Stimulated activated CD4-positive, alpha-beta T cell treated with anti-CD3 and anti-CD28 coated beads, TNF-alpha, amount 100 ng/mL, for 48 hours (primary cell): ENCODE measurements around the gene HPGDS.
A peak's percentile ranks its signal among the peaks of the same experiment; 100 is the strongest.
"Not testable (repeated sequence)": the region's sequence is repeated elsewhere in the genome, so short reads cannot be mapped to it uniquely, and the experiment has no call there.

Experiments
- DNase-seq, 3 donors: peaks; one replicate each; pipeline ENCODE4 v3.0.0-alpha.2; 2020; ENCODE audit warnings: low read depth in 3 of 3

Gene HPGDS

GRCh38 chr4:94342694-94343093 lies at the start of gene HPGDS:
Gene HPGDS, minus strand, starts transcription at chr4:94342836. Its CDS starts 8,207 bp downstream, at chr4:94334629.
- no peak for DNase-seq

DNA sequence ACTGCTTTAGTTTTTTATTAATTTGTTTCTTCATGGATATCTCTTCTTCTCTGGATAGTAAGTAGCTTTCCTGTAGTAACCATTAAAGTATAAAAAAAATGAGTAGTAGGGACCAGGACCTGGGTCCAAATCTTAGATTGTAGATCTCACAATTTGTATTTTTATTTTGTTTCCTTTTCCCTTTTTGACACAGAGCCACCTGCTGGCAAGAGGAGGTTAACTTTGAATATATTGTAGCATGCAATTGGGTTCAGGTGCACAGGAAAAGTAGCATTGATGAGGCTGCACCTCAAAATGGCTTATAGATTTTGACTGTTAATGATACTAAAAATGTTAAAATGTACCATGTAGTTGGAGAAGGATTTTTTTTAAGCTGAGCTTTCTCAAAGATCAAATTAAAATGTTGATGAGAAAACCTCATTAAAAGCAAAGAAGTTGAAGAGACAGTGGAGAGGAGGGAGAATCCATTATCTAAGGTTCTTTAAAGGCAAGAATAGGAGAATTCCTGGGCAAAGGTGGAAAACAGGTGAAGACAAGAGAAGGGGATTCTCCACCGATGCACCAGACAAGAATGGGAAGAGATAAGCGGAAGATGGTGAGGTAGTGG lies 48.3 kb upstream of the HPGDS start:
- DNase-seq = peak in 1 of 3 donors; percentile 6

DNA sequence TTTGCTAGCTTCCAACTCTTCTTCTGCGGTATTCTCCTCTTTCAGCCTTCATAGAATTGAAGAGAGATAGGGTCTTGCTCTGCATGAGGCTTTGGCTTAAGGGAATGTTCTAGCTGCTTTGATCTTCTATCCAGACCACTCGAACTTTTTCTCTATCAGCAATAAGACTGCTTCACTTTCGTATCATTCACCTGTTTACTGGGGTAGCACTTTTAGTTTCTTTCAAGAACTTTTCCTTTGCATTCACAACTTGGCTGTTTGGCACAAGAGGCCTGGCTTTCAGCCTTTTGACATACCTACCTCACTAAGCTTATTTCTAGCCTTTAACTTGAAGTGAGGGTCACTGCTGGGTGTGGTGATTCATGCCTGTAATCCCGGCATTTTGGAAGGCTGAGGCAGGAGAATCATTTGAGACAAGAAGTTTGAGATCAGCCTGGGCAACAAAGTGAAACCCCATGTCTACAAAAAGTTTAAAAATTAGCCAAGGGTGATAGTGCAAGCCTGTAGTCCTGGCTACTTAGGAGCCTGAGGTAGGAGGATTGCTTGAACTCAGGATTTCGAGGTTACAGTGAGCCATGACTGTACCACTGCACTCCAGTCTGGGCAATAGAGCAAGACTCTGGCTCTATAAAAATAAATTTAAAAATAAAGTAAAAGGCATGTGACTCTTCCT lies 47.1 kb upstream of the HPGDS start:
- DNase-seq = no peak

- not testable (repeated sequence) for DNase-seq
Measured at GRCh38 chr4:94387965-94388364, 45.3 kb upstream of the HPGDS start.

GRCh38 chr4:94385452-94385851 lies 42.8 kb upstream of the HPGDS start:
- DNase-seq = not testable (repeated sequence)

DNA sequence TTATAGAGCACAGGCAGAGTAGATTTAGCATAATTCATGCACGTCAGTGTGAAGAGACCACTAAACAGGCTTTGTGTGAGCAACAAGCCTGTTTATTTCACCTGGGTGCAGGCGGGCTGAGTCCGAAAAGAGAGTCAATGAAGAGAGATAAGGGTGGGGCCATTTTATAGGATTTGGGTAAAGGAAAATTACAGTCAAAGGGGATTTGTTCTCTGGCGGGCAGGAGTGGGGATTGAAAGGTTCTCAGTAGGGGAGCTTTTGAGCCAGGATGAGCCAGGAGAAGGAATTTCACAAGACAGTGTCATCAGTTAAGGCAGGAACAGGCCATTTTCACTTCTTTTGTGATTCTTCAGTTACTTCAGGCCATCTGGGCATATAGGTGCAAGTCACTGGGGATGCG lies 40.3 kb upstream of the HPGDS start:
- DNase-seq = not testable (repeated sequence)

GRCh38 chr4:94378047-94378446 lies 35.4 kb upstream of the HPGDS start:
- no peak for DNase-seq

GRCh38 chr4:94377294-94377693 lies 34.7 kb upstream of the HPGDS start:
- no peak for DNase-seq

DNA sequence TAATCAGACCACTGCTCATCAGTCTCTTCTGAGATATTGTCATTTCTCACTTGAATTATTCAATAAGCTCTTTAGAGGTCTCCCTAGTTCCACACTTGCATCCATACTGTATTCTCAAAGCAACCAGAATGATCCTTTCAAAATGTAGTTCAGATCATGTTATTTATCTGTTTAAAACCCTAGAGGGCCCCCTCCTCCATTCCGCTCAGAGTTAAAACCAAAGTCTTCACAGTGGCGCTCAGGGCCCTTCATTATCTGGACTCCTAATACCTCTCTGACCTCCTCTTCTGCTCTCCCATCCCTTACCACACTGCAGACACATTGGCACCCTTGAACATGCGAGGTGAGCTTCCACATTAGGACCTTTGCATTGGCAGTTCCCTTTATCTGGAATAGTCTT lies 32.7 kb upstream of the HPGDS start:
- DNase-seq = no peak

DNA sequence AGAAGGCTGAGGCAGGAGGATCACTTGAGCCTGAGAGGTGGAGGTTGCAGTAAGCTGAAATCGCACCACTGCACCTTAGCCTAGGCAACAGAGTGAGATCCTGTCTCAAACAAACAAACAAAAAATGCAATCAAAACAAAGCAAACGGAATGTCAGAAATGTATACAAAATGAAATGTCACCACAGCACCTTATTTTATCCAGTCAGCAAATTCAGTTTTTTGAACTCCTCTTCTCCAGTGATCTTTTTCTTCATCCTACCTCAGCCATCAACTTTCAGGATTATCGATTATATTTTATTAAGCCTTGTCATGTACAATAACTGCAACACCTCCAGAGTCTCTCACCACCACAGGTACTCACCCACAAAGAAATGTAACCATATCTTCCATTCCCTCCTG lies 31.1 kb upstream of the HPGDS start:
- no peak for DNase-seq

DNA sequence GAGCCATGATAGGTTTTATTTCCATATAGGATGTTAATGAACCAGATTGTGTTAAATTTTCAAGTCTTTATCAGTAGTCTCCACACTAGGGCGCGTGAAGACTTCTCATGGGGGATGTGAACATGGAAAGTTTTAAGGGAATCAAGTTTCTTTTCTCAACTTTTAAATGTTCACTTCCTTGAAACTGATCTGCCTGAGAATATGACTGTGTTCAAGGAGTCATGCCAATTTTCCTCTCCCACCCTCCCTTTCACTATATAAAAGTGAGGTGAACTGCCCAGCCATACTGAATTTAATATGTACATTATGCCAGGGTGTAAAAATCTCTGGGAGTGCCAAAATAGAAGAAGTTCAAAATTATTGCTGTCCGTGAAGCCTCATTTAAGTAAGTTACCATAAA lies 30.4 kb upstream of the HPGDS start:
- DNase-seq = no peak

DNA sequence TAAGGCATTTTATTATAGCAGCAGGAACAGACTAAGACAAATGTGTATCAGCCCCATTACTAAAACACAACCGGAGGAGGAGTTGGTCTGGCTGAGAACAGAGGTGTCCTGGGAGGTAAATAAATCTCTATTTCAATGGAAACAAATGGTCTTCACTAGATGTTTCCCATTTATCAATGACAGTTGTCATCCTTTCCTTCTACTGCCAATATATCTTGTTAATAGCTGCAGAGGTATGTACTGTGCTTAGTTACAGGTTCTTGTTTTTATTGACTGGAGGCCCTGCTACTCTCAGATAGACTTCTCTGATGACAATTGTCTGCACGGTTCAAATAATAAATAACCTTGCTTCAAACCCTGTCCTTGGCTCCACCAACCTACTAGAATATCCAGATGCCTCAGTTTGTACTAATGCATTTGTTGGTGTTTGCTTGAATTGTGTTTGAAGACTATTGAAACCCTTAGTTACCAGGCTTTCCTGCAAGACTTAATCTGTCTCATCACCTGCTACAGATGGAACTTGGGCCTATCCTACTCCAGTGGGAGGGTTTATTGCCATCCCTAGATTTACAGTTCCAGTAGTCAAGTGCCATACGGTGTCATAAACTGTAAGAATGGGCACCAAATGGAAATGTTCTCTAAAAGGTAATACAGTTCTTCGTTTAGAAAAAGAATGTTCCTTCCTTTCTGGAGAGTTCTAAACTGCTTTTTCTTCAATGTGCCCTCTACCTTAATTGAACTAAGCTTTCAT lies 29.8 kb upstream of the HPGDS start:
- DNase-seq = no peak

GRCh38 chr4:94371290-94371689 lies 28.7 kb upstream of the HPGDS start:
- DNase-seq = no peak

DNA sequence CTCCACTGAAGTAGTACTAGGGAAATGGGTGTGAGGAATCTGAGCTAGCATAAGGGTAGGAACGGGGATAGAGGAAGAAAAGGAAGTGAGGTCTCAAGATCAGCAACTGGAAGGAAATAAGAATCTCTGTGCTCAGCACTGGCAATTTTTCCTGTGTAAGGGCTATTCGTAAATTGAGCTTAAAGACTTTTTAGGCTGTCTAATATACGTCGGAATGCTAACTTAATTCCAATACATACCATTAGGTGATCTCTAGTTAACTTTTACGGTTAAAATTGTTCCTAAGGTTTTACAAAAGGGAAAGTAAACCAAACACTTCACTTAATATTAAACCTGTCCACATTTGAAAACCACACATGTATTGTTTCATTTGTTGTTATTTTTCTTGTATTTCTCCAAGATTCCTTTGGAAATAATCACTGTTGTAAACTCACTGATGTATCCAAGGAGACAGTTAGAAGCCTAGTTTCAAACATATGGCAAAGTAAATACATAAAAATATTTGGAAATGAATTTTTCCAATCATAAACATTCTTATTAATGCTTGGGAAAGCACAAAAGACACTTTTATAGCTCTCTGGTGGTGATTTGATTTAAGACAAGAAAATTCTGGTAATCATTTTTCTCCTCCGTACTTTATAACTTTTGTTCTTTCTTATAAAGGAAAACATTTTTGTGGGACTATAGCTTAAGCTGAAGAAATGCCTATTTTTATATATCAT lies 28.1 kb upstream of the HPGDS start:
- no peak for DNase-seq

GRCh38 chr4:94369046-94369445 lies 26.4 kb upstream of the HPGDS start:
- DNase-seq = no peak

DNA sequence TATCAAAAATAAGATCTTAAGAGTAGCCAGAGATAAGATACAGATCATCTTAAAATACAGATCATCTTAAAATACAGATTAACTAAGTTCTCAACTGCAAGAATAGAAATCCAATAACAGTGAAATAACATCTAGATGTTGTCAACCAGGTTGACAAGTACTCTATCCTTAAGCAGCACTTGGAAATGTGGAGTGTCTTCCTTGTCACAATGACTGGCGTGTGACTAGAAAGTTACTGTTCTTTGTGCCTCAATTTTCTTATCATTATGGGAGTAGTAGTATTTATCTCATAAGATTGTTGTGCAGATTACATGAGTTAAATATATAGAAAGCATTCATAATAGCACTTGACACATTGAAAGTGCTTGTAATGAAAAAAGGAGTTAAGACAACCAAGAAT lies 25.8 kb upstream of the HPGDS start:
- no peak for DNase-seq

DNA sequence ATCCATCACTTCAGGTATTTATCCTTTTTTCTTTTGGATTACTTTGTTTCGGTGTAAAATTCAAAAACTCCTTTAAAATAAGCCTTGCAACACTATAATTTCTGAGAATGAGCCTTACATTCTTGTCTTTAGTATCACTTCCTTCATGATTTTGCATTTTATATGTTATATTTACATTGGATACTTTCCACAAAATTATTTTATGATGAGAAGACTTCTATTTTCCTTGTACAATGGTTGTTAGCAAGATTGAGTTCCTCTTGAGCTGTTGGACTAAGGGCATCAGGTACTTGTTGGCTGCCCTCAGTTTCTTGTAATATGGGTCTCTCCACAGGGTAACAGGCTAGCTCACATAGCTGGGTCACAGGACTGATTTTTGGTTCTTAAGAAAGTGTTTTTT lies 22.7 kb upstream of the HPGDS start:
- no peak for DNase-seq

DNA sequence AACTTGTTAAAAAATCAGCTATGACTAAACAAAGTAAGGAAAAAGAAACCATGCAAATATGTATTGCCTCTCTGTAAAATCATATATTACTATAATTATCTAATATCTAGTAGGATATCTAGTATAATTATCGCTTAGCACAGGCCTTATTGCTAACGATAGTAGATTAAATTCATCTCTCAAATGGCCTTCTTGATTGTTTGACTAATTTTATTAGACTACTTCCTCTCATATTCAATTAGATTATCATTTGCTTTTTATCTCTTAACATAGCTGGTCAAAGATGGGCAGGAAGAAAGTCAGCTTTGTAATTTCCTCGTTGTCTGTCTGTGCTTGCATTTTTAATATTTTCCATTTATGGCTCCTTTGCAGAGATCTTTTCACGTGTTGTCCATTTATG lies 21.9 kb upstream of the HPGDS start:
- no peak for DNase-seq

- DNase-seq = no peak
Measured at GRCh38 chr4:94363136-94363655, 20.6 kb upstream of the HPGDS start.

DNA sequence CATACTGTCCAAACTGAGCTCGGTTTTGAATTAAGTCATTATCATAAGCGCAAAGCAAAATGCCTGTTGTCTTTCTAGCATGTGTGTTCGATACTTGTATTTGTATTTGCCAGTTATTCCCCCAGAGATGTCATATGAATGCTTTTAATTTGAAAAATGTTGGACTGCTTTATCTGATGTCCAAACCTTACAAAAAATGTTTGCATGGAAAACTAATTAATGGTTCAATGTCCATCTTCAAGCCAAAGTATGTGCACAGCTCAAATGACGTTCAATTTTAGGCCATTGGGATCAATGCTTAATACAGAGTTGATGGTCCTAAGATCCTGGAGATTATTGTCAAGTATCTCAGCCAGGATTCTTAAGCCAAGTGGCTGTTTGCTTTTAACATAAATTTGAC lies 17.2 kb upstream of the HPGDS start:
- DNase-seq = no peak

DNA sequence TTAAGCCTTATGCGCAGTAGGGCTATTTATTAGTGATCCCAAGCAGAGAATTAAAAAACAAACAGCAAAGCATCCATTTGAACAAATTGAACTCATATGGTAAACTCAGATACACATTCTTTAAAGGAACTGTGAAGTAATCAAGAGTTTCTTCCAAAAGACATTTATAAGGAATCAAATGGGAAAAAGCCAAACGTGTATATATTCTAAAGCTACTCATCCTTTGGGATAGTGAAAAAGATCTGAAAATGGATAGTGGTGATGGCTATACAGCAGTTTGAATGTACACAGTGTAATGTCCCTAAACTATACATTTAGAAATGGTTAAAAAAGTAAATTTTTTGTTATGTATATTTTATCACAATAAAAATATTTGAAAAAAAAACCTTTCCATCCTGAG lies 16.6 kb upstream of the HPGDS start:
- DNase-seq = no peak

GRCh38 chr4:94358101-94358500 lies 15.5 kb upstream of the HPGDS start:
- no peak for DNase-seq
